ENCODE measurements around the gene TMEM121.
"Not testable (repeated sequence)": the region's sequence is repeated elsewhere in the genome, so short reads cannot be mapped to it uniquely, and the experiment has no call there.

The TMEM121 gene

GRCh38 chr14:105571181-105571951 is 45.0 kb downstream of the TMEM121 start:
- not testable (repeated sequence) for DNase-seq

GRCh38 chr14:105572063-105572462 is 45.7 kb downstream of the TMEM121 start:
- not testable (repeated sequence) for DNase-seq

- not testable (repeated sequence) for DNase-seq
Observed at GRCh38 chr14:105573841-105574240, 47.5 kb downstream of the TMEM121 start.

- not testable (repeated sequence) for DNase-seq
Observed at GRCh38 chr14:105574411-105574810, 48.0 kb downstream of the TMEM121 start.

- not testable (repeated sequence) for DNase-seq
Observed at GRCh38 chr14:105575016-105575700, 48.8 kb downstream of the TMEM121 start.

GRCh38 chr14:105576525-105577088 is 50.2 kb downstream of the TMEM121 start:
- no peak for DNase-seq

- no peak for DNase-seq
Observed at GRCh38 chr14:105577314-105577861, 51.0 kb downstream of the TMEM121 start.

- DNase-seq: no peak
Observed at GRCh38 chr14:105578070-105578469, 51.7 kb downstream of the TMEM121 start.

GRCh38 chr14:105579221-105579620 is 52.8 kb downstream of the TMEM121 start:
- not testable (repeated sequence) for DNase-seq

Measured in SHP77 treated with DMSO at 0.1 percent for 48 hours (cell line).